Stimulated activated CD4-positive, alpha-beta T cell treated with anti-CD3 and anti-CD28 coated beads, Interleukin-1b, Interleukin-23, amount 100 ng/mL, for 1 hour (primary cell): ENCODE results near the gene GIPC1.

ENCODE experiments used
- DNase-seq, 2 donors: peaks; one replicate each; pipeline ENCODE4 v3.0.0-alpha.2; 2020; ENCODE audit warnings: low read depth in 2 of 2

GIPC1 gene

GRCh38 chr19:14435320-14436050, 60.4 kb downstream of the GIPC1 start:
- no peak for DNase-seq

GRCh38 chr19:14434543-14435319, 61.2 kb downstream of the GIPC1 start:
- no peak for DNase-seq

GRCh38 chr19:14433554-14434501, 62.1 kb downstream of the GIPC1 start:
- DNase-seq, result no peak

GRCh38 chr19:14432791-14433553, 63.0 kb downstream of the GIPC1 start, which contains the start of gene PKN1:
Gene PKN1, plus strand, starts transcription at chr19:14433306. Its CDS starts 216 bp downstream, at chr19:14433522.
- DNase-seq, result no peak

- DNase-seq, result no peak
These were observed 65.2 kb downstream of the GIPC1 start for GRCh38 chr19:14430712-14431111.

- DNase-seq, result no peak
These were observed 67.0 kb downstream of the GIPC1 start for GRCh38 chr19:14428882-14429416.
